IMR-90 (cell line): Measurements from ENCODE around the gene NHP2. TPM values are rescaled to one million over a fixed set of nuclear protein-coding genes. Genes with fewer than 3 reads are reported as not detected.

Source experiments
- ATAC-seq: fragments of 200-7000 bp; cut with Tn5 transposase; 2 replicates; pipeline ENCODE4 v1.9.1; 2020; ENCODE audit warnings: low read depth, mild to moderate bottlenecking, moderate library complexity
- BruUV-seq: library from RNA; stranded (reverse); fragments of 400-500 nt; replicated peaks from 2 replicates; lab custom pipeline; 2021; lab: Mats Ljungman, UMichigan
- CTCF ChIA-PET: fragments of 300-600 bp; formaldehyde crosslinking; extraction: SDS; loops from one replicate; lab custom pipeline; 2021; ENCODE audit warnings: antibody characterized with exemption; lab: Yijun Ruan, JAX
- POLR2A ChIA-PET: fragments of 300-600 bp; sonication (Branson Sonifier 250); formaldehyde crosslinking; loops from one replicate; lab custom pipeline; 2022; ENCODE audit warnings: antibody characterized with exemption; ENCODE audit not compliant: unreplicated experiment; lab: Charles Lee
- DNase-seq: peaks from one replicate; pipeline ENCODE4 v3.0.0; 2013
- H2AFZ ChIP-seq: replicated peaks from 2 replicates; pipeline ENCODE3; 2013; ENCODE audit warnings: low read length, mild to moderate bottlenecking; ENCODE audit not compliant: poor library complexity
- H2AK5ac ChIP-seq: 2 replicates; pipeline ENCODE4 v1.6.1; 2013; ENCODE audit warnings: low read depth, low read length, inconsistent platforms
- H2AK9ac ChIP-seq: replicated peaks from 2 replicates; pipeline ENCODE3; 2013; ENCODE audit warnings: mild to moderate bottlenecking, low read depth, low read length, moderate library complexity; ENCODE audit not compliant: poor library complexity
- H2BK120ac ChIP-seq: 2 replicates; pipeline ENCODE4 v1.6.1; 2013; ENCODE audit warnings: low read depth, low read length, inconsistent platforms
- H2BK15ac ChIP-seq: 3 replicates; pipeline ENCODE4 v1.6.1; 2013; ENCODE audit warnings: low read depth, low read length, inconsistent platforms
- H2BK20ac ChIP-seq: 2 replicates; pipeline ENCODE4 v1.6.1; 2013; ENCODE audit warnings: low read depth, mild to moderate bottlenecking, inconsistent platforms, low read length, moderate library complexity
- H2BK5ac ChIP-seq: 2 replicates; pipeline ENCODE4 v1.6.1; 2013; ENCODE audit warnings: mild to moderate bottlenecking, low read depth, low read length, inconsistent platforms; ENCODE audit not compliant: poor library complexity, severe bottlenecking
- H3K14ac ChIP-seq: replicated peaks from 2 replicates; pipeline ENCODE4 v1.6.1; 2013; ENCODE audit warnings: low read depth, low read length, inconsistent platforms
- H3K18ac ChIP-seq: 2 replicates; pipeline ENCODE4 v1.6.1; 2013; ENCODE audit warnings: low read depth, low read length, control low read depth
- H3K23ac ChIP-seq: 2 replicates; pipeline ENCODE4 v1.6.1; 2013; ENCODE audit warnings: low read depth, low read length, inconsistent platforms
- H3K27ac ChIP-seq: 2 replicates; pipeline ENCODE4 v1.5.1; 2013; ENCODE audit warnings: mild to moderate bottlenecking, control low read depth, low read length; ENCODE audit not compliant: insufficient read depth
- H3K27me3 ChIP-seq: 2 replicates; pipeline ENCODE4 v1.6.1; 2013; ENCODE audit warnings: low read length; ENCODE audit not compliant: control insufficient read depth, insufficient read depth
- H3K36me3 ChIP-seq: 2 replicates; pipeline ENCODE4 v1.6.1; 2013; ENCODE audit warnings: low read length, mixed read lengths; ENCODE audit not compliant: control insufficient read depth, insufficient read depth
- H3K4ac ChIP-seq: 2 replicates; pipeline ENCODE4 v1.6.1; 2013; ENCODE audit warnings: low read depth, low read length, inconsistent platforms
- H3K4me1 ChIP-seq: 2 replicates; pipeline ENCODE4 v1.6.1; 2013; ENCODE audit warnings: low read length, mixed read lengths; ENCODE audit not compliant: control insufficient read depth, insufficient read depth
- H3K4me2 ChIP-seq: 2 replicates; pipeline ENCODE4 v1.6.1; 2013; ENCODE audit warnings: low read depth, mild to moderate bottlenecking, control low read depth, low read length, moderate library complexity
- H3K4me3 ChIP-seq: 2 replicates; pipeline ENCODE4 v1.5.1; 2013; ENCODE audit warnings: low read depth, mild to moderate bottlenecking, control low read depth, low read length, moderate library complexity; ENCODE audit not compliant: insufficient read depth
- H3K56ac ChIP-seq: 2 replicates; pipeline ENCODE4 v1.6.1; 2013; ENCODE audit warnings: low read length, inconsistent platforms; ENCODE audit not compliant: insufficient read depth; ENCODE audit errors: extremely low read depth
- H3K79me1 ChIP-seq, 2 experiments: 2 replicates each; pipeline ENCODE4 v1.6.1; 2013; ENCODE audit warnings: low read length in 2 of 2, inconsistent platforms in 1 of 2, low read depth in 1 of 2
- H3K9ac ChIP-seq: 2 replicates; pipeline ENCODE4 v1.6.1; 2013; ENCODE audit warnings: low read depth, low read length, control low read depth
- H3K9me1 ChIP-seq: 2 replicates; pipeline ENCODE4 v1.6.1; 2013; ENCODE audit warnings: low read length, inconsistent platforms; ENCODE audit not compliant: insufficient read depth
- H3K9me3 ChIP-seq: 2 replicates; pipeline ENCODE4 v1.6.1; 2013; ENCODE audit warnings: low read length; ENCODE audit not compliant: control insufficient read depth, insufficient read depth
- H4K20me1 ChIP-seq: 2 replicates; pipeline ENCODE4 v1.6.1; 2013; ENCODE audit warnings: low read length, inconsistent platforms; ENCODE audit not compliant: insufficient read depth
- H4K5ac ChIP-seq: 2 replicates; pipeline ENCODE4 v1.6.1; 2013; ENCODE audit warnings: mild to moderate bottlenecking, low read depth, low read length, control low read depth
- H4K8ac ChIP-seq, 2 experiments: 2 replicates each; pipeline ENCODE4 v1.6.1; 2013; ENCODE audit warnings: low read depth in 2 of 2, low read length in 2 of 2, control low read depth in 1 of 2, inconsistent platforms in 1 of 2
- H4K91ac ChIP-seq: 2 replicates; pipeline ENCODE4 v1.6.1; 2013; ENCODE audit warnings: low read depth, low read length, inconsistent platforms; ENCODE audit not compliant: insufficient read depth
- CEBPB ChIP-seq: IDR thresholded peaks from 2 replicates; pipeline ENCODE4 v1.6.1; 2012; ENCODE audit warnings: low read depth, low read length, improper control_type of control experiment
- MAZ ChIP-seq: IDR thresholded peaks from 2 replicates; pipeline ENCODE4 v1.6.1; 2012; ENCODE audit warnings: low read depth, mild to moderate bottlenecking, low read length, improper control_type of control experiment, moderate library complexity, borderline replicate concordance
- whole genome bisulfite sequencing, 2 experiments: methylation state at CpG; one replicate each; pipeline versions ENCODE4 v1.1.5 to v1.1.7; 2013; ENCODE audit warnings: missing lambda C conversion rate in 2 of 2; ENCODE audit not compliant: insufficient read length in 1 of 2; ENCODE audit errors: extremely low coverage in 2 of 2; 5-methylcytosine and 5-hydroxymethylcytosine counted together
- dilution Hi-C: fragments of 300-500 bp; cut with HindIII; formaldehyde crosslinking; loops from one replicate; pipeline ENCODE4 v1.14.3; 2018; ENCODE audit warnings: low sequenced_read_pairs; ENCODE audit not compliant: unreplicated experiment
- in situ Hi-C: fragments of 300-500 bp; cut with MboI; formaldehyde crosslinking; loops from 3 replicates; pipeline ENCODE4 v1.14.3; 2019; ENCODE audit warnings: low sequenced_read_pairs, inconsistent platforms, mixed read lengths
- intact Hi-C: fragments of 100-400 bp; cut with micrococcal nuclease; formaldehyde crosslinking; loops from 2 replicates; pipeline ENCODE4 v1.10.0; 2022
- polyA plus RNA-seq, 3 experiments: library from polyadenylated mRNA; depleted of rRNA; stranded (reverse); fragments of >200 nt; gene quantifications; 2 replicates each; pipeline ENCODE4 v1.2.3, GENCODE V29; 2012; ENCODE audit warnings: low replicate concordance in 1 of 3
- total RNA-seq: library from RNA; depleted of rRNA; stranded (reverse); fragments of >200 nt; gene quantifications from 2 replicates; pipeline ENCODE4 v1.2.3, GENCODE V29; 2012

NHP2 gene
- total and polyA plus RNA-seq, 2 of the 4 experiments (the other 2 are of a cell fraction): 180 to 278 TPM

GRCh38 chr5:178111925-178112324 lies 41.8 kb downstream of the NHP2 start:
- Histone ChIP-seq H3K4me2 (no peak overlapping the region), H3K23ac (no peak overlapping the region), H4K8ac (no peak overlapping the region), H3K9me1 (no peaks in the 10 kb centered on the region), H3K4me3 (no peak overlapping the region), H3K9me3 (no peaks in the 10 kb centered on the region), H3K56ac (no peak overlapping the region), H3K36me3 (no peaks in the 10 kb centered on the region), H4K20me1 (no peaks in the 10 kb centered on the region), H2AK5ac (no peak overlapping the region), H3K14ac (no peak overlapping the region), H4K91ac (no peak overlapping the region), H2BK120ac (no peak overlapping the region), H2BK15ac (no peak overlapping the region), H2BK20ac (no peak overlapping the region), H3K4me1 (no peaks in the 10 kb centered on the region; the same call in 1 of the 2 replicates), H2AFZ (no peak overlapping the region), H3K27me3 (peaks cover 53% of the 10 kb centered on the region), H4K5ac (no peak overlapping the region), H3K27ac (no peak overlapping the region), H2AK9ac (no peak overlapping the region), H2BK5ac (no peak overlapping the region), H3K9ac (no peak overlapping the region), H3K4ac (no peak overlapping the region), H3K18ac (no peak overlapping the region), H3K79me1 (no peaks in the 10 kb centered on the region)
- DNase-seq (peak; percentile 25), ATAC-seq (peak; percentile 46; the same call in 1 of the 2 replicates)
- WGBS, 2 experiments: no CpG with 5 or more reads among the region's 3 CpGs
- in situ Hi-C loops: no loop called here
- CTCF ChIA-PET: no interaction called here
- dilution Hi-C loops: no loop called here
- no TSS peak for BruUV-seq
- POLR2A ChIA-PET: no interaction called here
- intact Hi-C loops: no loop called here
- TF ChIP-seq MAZ (no peak), CEBPB (peak; percentile 59; the same call in 1 of the 2 replicates)
